ENCODE results near the gene TENM3.

The TENM3 gene

GRCh38 chr4:182205306-182205705, 37.9 kb upstream of the TENM3 start:
- DNase-seq = peak; percentile 24
- Histone ChIP-seq H3K9me3 (no peaks in the 10 kb centered on the region), H3K36me3 (no peaks in the 10 kb centered on the region), H3K4me3 (ENCODE audit: low read depth, low read length) (no peak overlapping the region), H3K27me3 (no peaks in the 10 kb centered on the region), H3K4me1 (0 out of 2 replicates have a peak, but pooled peaks cover 3% of the 10 kb centered on the region)
- TF ChIP-seq CTCF (IDR thresholded peaks at IDR 0.05; ENCODE audit: low read depth, low read length) = no peak

GRCh38 chr4:182206266-182206665, 36.9 kb upstream of the TENM3 start:
- H3K27me3 ChIP-seq = no peaks in the 10 kb centered on the region
- H3K4me3 ChIP-seq (ENCODE audit: low read depth, low read length) = no peak overlapping the region
- no peak for DNase-seq
- TF ChIP-seq CTCF (IDR thresholded peaks at IDR 0.05; ENCODE audit: low read depth, low read length) = no peak
- H3K4me1 ChIP-seq = peaks cover 3% of the 10 kb centered on the region; the same call in 1 of the 2 replicates
- H3K9me3 ChIP-seq = no peaks in the 10 kb centered on the region
- no peaks in the 10 kb centered on the region for H3K36me3 ChIP-seq

GRCh38 chr4:182206916-182207315, 36.3 kb upstream of the TENM3 start:
- Histone ChIP-seq H3K4me3 (ENCODE audit: low read depth, low read length) (no peak overlapping the region), H3K4me1 (peaks cover 8% of the 10 kb centered on the region), H3K27me3 (no peaks in the 10 kb centered on the region), H3K9me3 (no peaks in the 10 kb centered on the region), H3K36me3 (no peaks in the 10 kb centered on the region)
- no peak for DNase-seq
- TF ChIP-seq CTCF (IDR thresholded peaks at IDR 0.05; ENCODE audit: low read depth, low read length) = no peak

- Histone ChIP-seq H3K9me3 (no peaks in the 10 kb centered on the region), H3K4me3 (ENCODE audit: low read depth, low read length) (no peak overlapping the region), H3K36me3 (no peaks in the 10 kb centered on the region), H3K4me1 (peaks cover 14% of the 10 kb centered on the region), H3K27me3 (no peaks in the 10 kb centered on the region)
- DNase-seq = no peak
- TF ChIP-seq CTCF (IDR thresholded peaks at IDR 0.05; ENCODE audit: low read depth, low read length) = no peak
Measured at GRCh38 chr4:182207830-182208396, 35.3 kb upstream of the TENM3 start.

GRCh38 chr4:182208526-182209050, 34.6 kb upstream of the TENM3 start:
- no peak for DNase-seq
- no peak for TF ChIP-seq CTCF (IDR thresholded peaks at IDR 0.05; ENCODE audit: low read depth, low read length)

GRCh38 chr4:182212211-182212761, 30.9 kb upstream of the TENM3 start:
- TF ChIP-seq CTCF (IDR thresholded peaks at IDR 0.05; ENCODE audit: low read depth, low read length) = no peak
- Histone ChIP-seq H3K9me3 (no peaks in the 10 kb centered on the region), H3K4me3 (ENCODE audit: low read depth, low read length) (peak overlapping the region; percentile 23), H3K36me3 (0 out of 2 replicates have a peak, but pooled peaks cover 3% of the 10 kb centered on the region), H3K4me1 (peaks cover 14% of the 10 kb centered on the region), H3K27me3 (no peaks in the 10 kb centered on the region)
- DNase-seq = peak; percentile 80

More at GRCh38 chr4:182208526-182209050, 34.6 kb upstream of the TENM3 start:
- Histone ChIP-seq H3K9me3 (no peaks in the 10 kb centered on the region), H3K36me3 (no peaks in the 10 kb centered on the region), H3K4me3 (ENCODE audit: low read depth, low read length) (no peak overlapping the region), H3K27me3 (no peaks in the 10 kb centered on the region), H3K4me1 (peaks cover 17% of the 10 kb centered on the region)

Data from BE2C (cell line).